GM12878 (cell line): ENCODE data around the gene UBTF. TPM values are rescaled to one million over a fixed set of nuclear protein-coding genes. Genes with fewer than 3 reads are reported as not detected.
A peak's percentile ranks its signal among the peaks of the same experiment; 100 is the strongest.

Experiments used
- ATAC-seq: fragments of 200-7000 bp; cut with Tn5 transposase; 3 replicates; pipeline ENCODE4 v1.9.1; 2020; ENCODE audit warnings: mild to moderate bottlenecking, moderate library complexity
- BruUV-seq: library from RNA; stranded (reverse); fragments of 400-500 nt; replicated peaks from 2 replicates; lab custom pipeline; 2021; lab: Mats Ljungman, UMichigan
- CTCF ChIA-PET: fragments of 300-600 bp; sonication (Branson Sonifier 250); formaldehyde crosslinking; extraction: SDS; loops from one replicate; lab custom pipeline; 2021; ENCODE audit warnings: inconsistent platforms; lab: Yijun Ruan, JAX
- POLR2A ChIA-PET: fragments of 350-600 bp; formaldehyde crosslinking; extraction: SDS; loops from one replicate; lab custom pipeline; 2021; ENCODE audit warnings: inconsistent platforms; lab: Charles Lee
- RAD21 ChIA-PET: fragments of 300-600 bp; sonication (Branson Sonifier 250); formaldehyde crosslinking; loops from one replicate; lab custom pipeline; 2023; ENCODE audit warnings: antibody characterized with exemption; ENCODE audit not compliant: unreplicated experiment; lab: Charles Lee
- SMC1A ChIA-PET: fragments of 300-600 bp; sonication (Branson Sonifier 250); formaldehyde crosslinking; loops from one replicate; lab custom pipeline; 2023; ENCODE audit not compliant: unreplicated experiment, uncharacterized antibody; lab: Charles Lee
- DNase-seq: peaks from one replicate; pipeline ENCODE4 v3.0.0-alpha.2; 2011; ENCODE audit warnings: low read depth, low spot score
- FAIRE-seq: peaks from 3 replicates; lab custom pipeline; 2011; peaks lifted over from hg19 to GRCh38; lab: Jason Lieb, UNC
- H2AFZ ChIP-seq: 2 replicates; pipeline ENCODE4 v1.6.0; 2011; ENCODE audit warnings: low read depth, low read length, control low read depth; ENCODE audit not compliant: control insufficient read depth
- H3K27ac ChIP-seq: 2 replicates; pipeline ENCODE4 v1.5.1; 2011; ENCODE audit warnings: control low read depth; ENCODE audit not compliant: control insufficient read depth, insufficient read depth
- H3K27me3 ChIP-seq, 2 experiments: replicated peaks in 1 of 2; 2 replicates each; pipeline versions ENCODE4 v1.6.0 to v1.6.1; 2011; ENCODE audit warnings: low read length in 1 of 2; ENCODE audit not compliant: control insufficient read depth in 2 of 2, insufficient read depth in 2 of 2
- H3K36me3 ChIP-seq, 2 experiments: 2 replicates each; pipeline ENCODE4 v1.5.1; 2011; ENCODE audit warnings: low read length in 1 of 2; ENCODE audit not compliant: control insufficient read depth in 2 of 2, insufficient read depth in 2 of 2
- H3K4me1 ChIP-seq: 2 replicates; pipeline ENCODE4 v1.6.1; 2011; ENCODE audit warnings: mild to moderate bottlenecking, low read length, moderate library complexity, mixed read lengths; ENCODE audit not compliant: control insufficient read depth, insufficient read depth
- H3K4me2 ChIP-seq: 2 replicates; pipeline ENCODE4 v1.6.0; 2011; ENCODE audit warnings: control low read depth; ENCODE audit not compliant: control insufficient read depth, insufficient read depth
- H3K4me3 ChIP-seq: fragments of 200-600 bp; sonication (generic); 2 replicates; pipeline ENCODE4 v1.5.1; 2016
- H3K79me2 ChIP-seq: 2 replicates; pipeline ENCODE4 v1.6.0; 2011; ENCODE audit warnings: low read length; ENCODE audit not compliant: control insufficient read depth, insufficient read depth
- H3K9ac ChIP-seq: 2 replicates; pipeline ENCODE4 v1.8.0; 2011; ENCODE audit warnings: low read length, control low read depth, mixed read lengths; ENCODE audit not compliant: control insufficient read depth, insufficient read depth
- H3K9me3 ChIP-seq: replicated peaks from 3 replicates; pipeline ENCODE4 v1.5.1; 2011; ENCODE audit warnings: mild to moderate bottlenecking, low read length; ENCODE audit not compliant: control insufficient read depth, insufficient read depth
- H4K20me1 ChIP-seq: 2 replicates; pipeline ENCODE4 v1.6.0; 2011; ENCODE audit not compliant: control insufficient read depth, insufficient read depth
- BACH1 ChIP-seq: fragments of 450-650 bp; IDR thresholded peaks from 2 replicates; pipeline ENCODE4 v1.6.1; 2017; ENCODE audit warnings: mild to moderate bottlenecking, borderline replicate concordance
- FOXK2 ChIP-seq: fragments of 450-650 bp; IDR thresholded peaks from 2 replicates; pipeline ENCODE4 v1.6.1; 2017; ENCODE audit warnings: mild to moderate bottlenecking, moderate library complexity
- GABPA ChIP-seq: IDR thresholded peaks from 2 replicates; pipeline ENCODE4 v1.6.1; 2014; ENCODE audit warnings: antibody characterized with exemption, low read depth, mild to moderate bottlenecking, inconsistent platforms
- PML ChIP-seq: IDR thresholded peaks from 2 replicates; pipeline ENCODE4 v1.6.1; 2012; ENCODE audit warnings: low read length, inconsistent platforms
- POLR2A ChIP-seq: IDR thresholded peaks from 2 replicates; pipeline ENCODE4 v1.6.1; 2011; ENCODE audit warnings: low read depth, mild to moderate bottlenecking, low read length
- RUNX3 ChIP-seq: IDR thresholded peaks from 2 replicates; pipeline ENCODE4 v1.6.1; 2012; ENCODE audit warnings: low read length, inconsistent platforms
- SIX5 ChIP-seq: IDR thresholded peaks from 2 replicates; pipeline ENCODE4 v1.6.1; 2011; ENCODE audit warnings: mild to moderate bottlenecking, low read depth, low read length, moderate library complexity; ENCODE audit not compliant: severe bottlenecking
- ZNF592 ChIP-seq: fragments of 450-650 bp; IDR thresholded peaks from 2 replicates; pipeline ENCODE4 v1.6.1; 2017; ENCODE audit warnings: mild to moderate bottlenecking, moderate library complexity
- WGBS: methylation state at CpG from one replicate; pipeline ENCODE4 v1.1.6; 2016; ENCODE audit warnings: low lambda C conversion rate; ENCODE audit not compliant: insufficient replicate concordance, insufficient coverage; ENCODE audit errors: missing lambda C conversion rate; 5-methylcytosine and 5-hydroxymethylcytosine counted together
- in situ Hi-C: fragments of 300-500 bp; cut with MboI; formaldehyde crosslinking; loops from 9 replicates; pipeline ENCODE4 v1.14.3; 2018; ENCODE audit warnings: mixed read lengths
- intact Hi-C: fragments of 100-400 bp; cut with micrococcal nuclease; formaldehyde crosslinking; loops from one replicate; pipeline ENCODE4 v1.14.2; 2022; ENCODE audit not compliant: unreplicated experiment
- polyA plus RNA-seq, 11 experiments: library from polyadenylated mRNA; depleted of rRNA in 4 of 11; unstranded in 6 of 11; stranded (reverse) in 5 of 11; fragments of >200 nt; fragmentation: Nextera tagmentation in 4 of 11; fragmentation: Illumina TruSeq in 1 of 11; extraction: Ambion mirVana in 4 of 11; extraction: Trizol in 1 of 11; gene quantifications; 1 replicate in 1 of 11; 2 replicates in 10 of 11; pipeline versions ENCODE4 v1.2.1 to v1.2.3, GENCODE V29; 2011 to 2016; ENCODE audit warnings: inconsistent platforms in 2 of 11, missing spikeins in 2 of 11, low read depth in 1 of 11
- total RNA-seq, 4 experiments: library from RNA; depleted of rRNA in 3 of 4; stranded (reverse); fragments of >200 nt in 3 of 4; fragmentation: Illumina TruSeq in 1 of 4; extraction: Trizol in 1 of 4; gene quantifications; 2 replicates each; pipeline versions ENCODE4 v1.2.1 to v1.2.3, GENCODE V29; 2013 to 2021

Gene UBTF
- total and polyA plus RNA-seq, 10 of the 15 experiments (the other 5 are each of a cell fraction or from before 2014, with no cell fraction given), result 2.2 to 124 (median 79.6) TPM

GRCh38 chr17:44171931-44172455, 47.5 kb downstream of the UBTF start:
- peaks cover 0 to 4% of the 10 kb centered on the region in 2 experiments; a peak in 3 of 4 replicates for H3K36me3 ChIP-seq
- TF ChIP-seq PML (no peak), RUNX3 (no peak), SIX5 (no peak), GABPA (no peak), POLR2A (0 out of 2 replicates have a peak, but pooled peaks have one; percentile 33), ZNF592 (no peak), FOXK2 (no peak), BACH1 (no peak)
- ChIA-PET POLR2A (no interaction called here), SMC1A (interaction anchor here (0.8 kb wide), 1 partner anchor 20 kb away, joined by 4 read pairs; no protein-coding TSS in a partner anchor), CTCF (interaction anchor here (0.7 to 5.2 kb wide), 6 partner anchors 14 to 227 kb away, joined by 3 to 56 read pairs (median 4); partner anchors contain the start of gene PPY), RAD21 (interaction anchor here (1.1 kb wide), 1 partner anchor 13 kb away, joined by 3 read pairs; no protein-coding TSS in a partner anchor)
- intact Hi-C loops (no loop called here), in situ Hi-C loops (no loop called here)
- H3K4me1 ChIP-seq, result peaks cover 5% of the 10 kb centered on the region
- H3K4me2 ChIP-seq, result no peak overlapping the region
- no TSS peak for BruUV-seq
- H4K20me1 ChIP-seq, result no peaks in the 10 kb centered on the region
- no peaks in the 10 kb centered on the region for H3K79me2 ChIP-seq
- no peaks in the 10 kb centered on the region for H3K9me3 ChIP-seq
- DNase-seq, result no peak
- no peak overlapping the region for H3K9ac ChIP-seq
- no peak overlapping the region for H3K4me3 ChIP-seq
- WGBS, result 84% methylated on average over 17 of the region's 17 CpGs
- no peak overlapping the region for H2AFZ ChIP-seq
- ATAC-seq, result no peak
- no peak for FAIRE-seq
- no peak overlapping the region for H3K27ac ChIP-seq
- H3K27me3 ChIP-seq, result no peaks in the 10 kb centered on the region
